H9 (cell line): ENCODE measurements around the gene CDH23. TPM values are rescaled to one million over a fixed set of nuclear protein-coding genes. Genes with fewer than 3 reads are reported as not detected.

ENCODE experiments used
- DNase-seq: peaks from one replicate; pipeline ENCODE4 v3.0.0-alpha.2; 2017
- H2AFZ ChIP-seq: one replicate; pipeline ENCODE4 v1.6.1; 2013; ENCODE audit warnings: mild to moderate bottlenecking, low read length, control low read depth, moderate library complexity
- H2AK5ac ChIP-seq: 2 replicates; pipeline ENCODE4 v1.6.1; 2013; ENCODE audit warnings: low read length, control low read depth, mixed read lengths; ENCODE audit not compliant: insufficient read length
- H2BK120ac ChIP-seq: one replicate; pipeline ENCODE4 v1.6.1; 2013; ENCODE audit warnings: low read depth, mild to moderate bottlenecking, low read length, control low read depth, inconsistent platforms; ENCODE audit not compliant: poor library complexity, severe bottlenecking
- H2BK12ac ChIP-seq: 2 replicates; pipeline ENCODE4 v1.6.1; 2013; ENCODE audit warnings: low read length, control low read depth, mixed read lengths, low read depth; ENCODE audit not compliant: insufficient read length
- H2BK15ac ChIP-seq: 2 replicates; pipeline ENCODE4 v1.6.1; 2013; ENCODE audit warnings: low read depth, low read length, control low read depth
- H2BK20ac ChIP-seq: one replicate; pipeline ENCODE4 v1.6.1; 2013; ENCODE audit warnings: low read depth, mild to moderate bottlenecking, low read length, control low read depth, inconsistent platforms; ENCODE audit not compliant: poor library complexity, severe bottlenecking
- H2BK5ac ChIP-seq: 2 replicates; pipeline ENCODE4 v1.6.1; 2013; ENCODE audit warnings: low read length, control low read depth, mixed read lengths; ENCODE audit not compliant: insufficient read length
- H3K14ac ChIP-seq: 2 replicates; pipeline ENCODE4 v1.6.1; 2013; ENCODE audit warnings: low read length, control low read depth; ENCODE audit not compliant: insufficient read depth
- H3K18ac ChIP-seq: 2 replicates; pipeline ENCODE4 v1.6.1; 2013; ENCODE audit warnings: low read depth, mild to moderate bottlenecking, mixed read lengths, low read length, control low read depth; ENCODE audit not compliant: insufficient read length
- H3K23ac ChIP-seq: 2 replicates; pipeline ENCODE4 v1.6.1; 2013; ENCODE audit warnings: low read length, control low read depth, mixed read lengths, low read depth; ENCODE audit not compliant: insufficient read length
- H3K23me2 ChIP-seq: 2 replicates; pipeline ENCODE4 v1.6.1; 2013; ENCODE audit warnings: low read depth, mild to moderate bottlenecking, mixed read lengths, low read length, control low read depth; ENCODE audit not compliant: insufficient read length, poor library complexity, severe bottlenecking
- H3K27ac ChIP-seq: 2 replicates; pipeline ENCODE4 v1.5.1; 2013; ENCODE audit warnings: low read length, control low read depth, mixed read lengths, low read depth; ENCODE audit not compliant: insufficient read length
- H3K27me3 ChIP-seq: 2 replicates; pipeline ENCODE4 v1.6.1; 2013; ENCODE audit warnings: low read length, control low read depth, inconsistent platforms; ENCODE audit not compliant: insufficient read depth
- H3K4ac ChIP-seq: 2 replicates; pipeline ENCODE4 v1.6.1; 2013; ENCODE audit warnings: low read depth, mild to moderate bottlenecking, control low read depth, inconsistent platforms, low read length, moderate library complexity
- H3K4me1 ChIP-seq: 2 replicates; pipeline ENCODE4 v1.6.1; 2013; ENCODE audit warnings: low read length, control low read depth, inconsistent platforms; ENCODE audit not compliant: insufficient read depth
- H3K4me2 ChIP-seq: 2 replicates; pipeline ENCODE4 v1.6.1; 2013; ENCODE audit warnings: low read length, control low read depth, mixed read lengths; ENCODE audit not compliant: insufficient read length, insufficient read depth
- H3K56ac ChIP-seq: 2 replicates; pipeline ENCODE4 v1.6.1; 2013; ENCODE audit warnings: low read depth, mild to moderate bottlenecking, mixed read lengths, low read length, control low read depth; ENCODE audit not compliant: insufficient read length
- H3K79me1 ChIP-seq: 2 replicates; pipeline ENCODE4 v1.6.1; 2013; ENCODE audit warnings: low read depth, mild to moderate bottlenecking, moderate library complexity, low read length, control low read depth, inconsistent platforms; ENCODE audit not compliant: insufficient read depth, poor library complexity, severe bottlenecking
- H3K79me2 ChIP-seq: 2 replicates; pipeline ENCODE4 v1.6.1; 2013; ENCODE audit warnings: low read length, control low read depth, inconsistent platforms; ENCODE audit not compliant: insufficient read depth
- H3K9ac ChIP-seq: 2 replicates; pipeline ENCODE4 v1.6.1; 2013; ENCODE audit warnings: low read length, control low read depth, mixed read lengths; ENCODE audit not compliant: insufficient read length; ENCODE audit errors: extremely low read depth
- H3K9me3 ChIP-seq: one replicate; pipeline ENCODE4 v1.6.1; 2013; ENCODE audit warnings: low read depth, low read length, inconsistent platforms; ENCODE audit not compliant: control insufficient read depth
- H3T11ph ChIP-seq: one replicate; pipeline ENCODE4 v1.6.1; 2013; ENCODE audit warnings: mild to moderate bottlenecking, low read length, control low read depth, inconsistent platforms
- H4K20me1 ChIP-seq: one replicate; pipeline ENCODE4 v1.6.1; 2013; ENCODE audit not compliant: control insufficient read depth, insufficient read length, insufficient read depth
- H4K5ac ChIP-seq: 2 replicates; pipeline ENCODE4 v1.6.1; 2013; ENCODE audit warnings: low read depth, mild to moderate bottlenecking, mixed read lengths, low read length, control low read depth; ENCODE audit not compliant: insufficient read length
- H4K8ac ChIP-seq: replicated peaks from 2 replicates; pipeline ENCODE4 v1.6.1; 2013; ENCODE audit warnings: low read length, control low read depth, mixed read lengths, low read depth; ENCODE audit not compliant: insufficient read length
- H4K91ac ChIP-seq: 2 replicates; pipeline ENCODE4 v1.6.1; 2013; ENCODE audit warnings: low read depth, mild to moderate bottlenecking, moderate library complexity, mixed read lengths, low read length, control low read depth; ENCODE audit not compliant: insufficient read length
- H3K27ac Mint-ChIP-seq, 3 experiments: 2 replicates in 2 of 3; 3 replicates in 1 of 3; pipeline ENCODE4 v1.8.0; 2020 to 2021; ENCODE audit warnings: mixed read lengths in 3 of 3, mild to moderate bottlenecking in 1 of 3, moderate library complexity in 1 of 3
- H3K27me3 Mint-ChIP-seq: 2 replicates; pipeline ENCODE4 v1.8.0; 2021; ENCODE audit warnings: low read depth, mild to moderate bottlenecking, moderate library complexity, mixed read lengths
- H3K36me3 Mint-ChIP-seq, 3 experiments: 2 replicates in 2 of 3; 3 replicates in 1 of 3; pipeline ENCODE4 v1.8.0; 2020 to 2021; ENCODE audit warnings: low read depth in 3 of 3, mixed read lengths in 3 of 3; ENCODE audit not compliant: insufficient read depth in 1 of 3
- H3K4me1 Mint-ChIP-seq, 2 experiments: 2 replicates each; pipeline ENCODE4 v1.8.0; 2020; ENCODE audit warnings: mixed read lengths in 2 of 2
- H3K4me3 Mint-ChIP-seq, 2 experiments: 2 replicates in 1 of 2; 3 replicates in 1 of 2; pipeline ENCODE4 v1.8.0; 2020 to 2021; ENCODE audit warnings: mild to moderate bottlenecking in 2 of 2, mixed read lengths in 2 of 2, moderate library complexity in 1 of 2
- H3K9me3 Mint-ChIP-seq, 2 experiments: 2 replicates in 1 of 2; 3 replicates in 1 of 2; pipeline ENCODE4 v1.8.0; 2020; ENCODE audit warnings: mild to moderate bottlenecking in 2 of 2, mixed read lengths in 2 of 2, moderate library complexity in 1 of 2
- CTCF ChIP-seq: fragments of 200-600 bp; sonication (generic); conservative IDR thresholded peaks from 3 replicates; pipeline ENCODE4 v1.8.0; 2021; ENCODE audit warnings: antibody characterized with exemption, mild to moderate bottlenecking
- WGBS: extraction: QIAGEN DNeasy Blood & Tissue Kit; methylation state at CpG from one replicate; pipeline ENCODE4 v1.1.7; 2013; ENCODE audit warnings: missing lambda C conversion rate, low lambda C conversion rate, mixed read lengths; ENCODE audit not compliant: insufficient read length; ENCODE audit errors: extremely low coverage; 5-methylcytosine and 5-hydroxymethylcytosine counted together
- total RNA-seq: library from RNA; stranded (reverse); gene quantifications from 2 replicates; pipeline ENCODE4 v1.2.1, GENCODE V29; 2021

Gene CDH23
- total RNA-seq, 1 experiment from 2014 or later, result 2.1 TPM

GRCh38 chr10:71436268-71437125 lies 39.8 kb downstream of the CDH23 start:
- Histone ChIP-seq H3K23ac (no peak overlapping the region), H3K18ac (no peak overlapping the region), H3K79me1 (no peaks in the 10 kb centered on the region), H3K27ac (no peak overlapping the region), H4K8ac (no peak overlapping the region), H3T11ph (no peak overlapping the region), H3K9me3 (no peaks in the 10 kb centered on the region), H3K14ac (no peak overlapping the region), H3K4me2 (no peak overlapping the region), H3K9ac (no peak overlapping the region), H2BK20ac (no peak overlapping the region), H4K5ac (no peak overlapping the region), H2BK5ac (no peak overlapping the region), H3K79me2 (no peaks in the 10 kb centered on the region), H4K91ac (no peak overlapping the region), H2BK15ac (no peak overlapping the region), H3K4ac (no peak overlapping the region), H3K27me3 (no peaks in the 10 kb centered on the region), H2AFZ (no peak overlapping the region), H3K4me1 (no peaks in the 10 kb centered on the region), H2BK120ac (no peak overlapping the region), H4K20me1 (no peaks in the 10 kb centered on the region), H2BK12ac (no peak overlapping the region), H3K23me2 (peaks cover 3% of the 10 kb centered on the region), H2AK5ac (no peak overlapping the region), H3K56ac (no peak overlapping the region)
- H3K36me3 Mint-ChIP-seq, result no peaks in the 10 kb centered on the region
- WGBS, result no CpG with 5 or more reads among the region's 11 CpGs
- H3K4me3 Mint-ChIP-seq, result no peak overlapping the region
- H3K27ac Mint-ChIP-seq, result no peak overlapping the region; a peak in 1 of 7 replicates
- H3K9me3 Mint-ChIP-seq, result no peaks in the 10 kb centered on the region
- peaks cover 6% of the 10 kb centered on the region for H3K27me3 Mint-ChIP-seq
- DNase-seq, result no peak
- H3K4me1 Mint-ChIP-seq, result peaks cover 13 to 14% of the 10 kb centered on the region in 2 experiments
- no peak for TF ChIP-seq CTCF
